ENCODE data around the gene SGCD. TPM values are rescaled to one million over a fixed set of nuclear protein-coding genes. Genes with fewer than 3 reads are reported as not detected.

SGCD gene
- total RNA-seq, 4 donors from 2014 or later: 0.53 to 2.3 (median 1.2) TPM

DNA sequence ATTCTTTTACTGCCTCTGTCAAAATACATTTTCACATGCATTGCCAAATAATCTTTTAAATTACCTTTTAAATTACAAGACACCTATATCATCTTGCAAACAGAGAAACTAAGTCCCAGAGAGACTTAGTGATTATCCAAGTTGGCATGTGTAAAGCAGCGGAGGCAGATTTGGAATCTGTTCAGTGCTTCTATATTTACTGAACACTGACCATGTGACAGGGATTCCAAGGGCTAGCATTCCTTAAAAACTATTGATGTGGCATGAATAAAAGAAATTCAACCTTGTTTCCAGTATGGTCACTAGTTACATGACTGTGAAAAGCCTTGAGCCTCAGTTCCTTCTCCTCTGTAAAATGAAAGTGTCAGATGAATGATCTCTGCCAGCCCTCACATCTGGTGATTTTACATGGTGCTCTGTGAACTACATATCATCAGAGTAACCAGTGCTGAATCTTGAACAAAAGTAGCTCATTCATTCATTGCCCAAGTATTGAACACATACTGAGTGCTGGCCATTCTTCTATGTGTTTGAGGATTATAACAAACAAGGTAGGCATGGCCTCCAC is 451.3 kb downstream of the SGCD start:
- WGBS, 2 donors: 89 to 90% methylated on average over 1 of the region's 1 CpG
- TF ChIP-seq POLR2A (IDR thresholded peaks at IDR 0.05): no peak
- TF ChIP-seq, protein P1, sequence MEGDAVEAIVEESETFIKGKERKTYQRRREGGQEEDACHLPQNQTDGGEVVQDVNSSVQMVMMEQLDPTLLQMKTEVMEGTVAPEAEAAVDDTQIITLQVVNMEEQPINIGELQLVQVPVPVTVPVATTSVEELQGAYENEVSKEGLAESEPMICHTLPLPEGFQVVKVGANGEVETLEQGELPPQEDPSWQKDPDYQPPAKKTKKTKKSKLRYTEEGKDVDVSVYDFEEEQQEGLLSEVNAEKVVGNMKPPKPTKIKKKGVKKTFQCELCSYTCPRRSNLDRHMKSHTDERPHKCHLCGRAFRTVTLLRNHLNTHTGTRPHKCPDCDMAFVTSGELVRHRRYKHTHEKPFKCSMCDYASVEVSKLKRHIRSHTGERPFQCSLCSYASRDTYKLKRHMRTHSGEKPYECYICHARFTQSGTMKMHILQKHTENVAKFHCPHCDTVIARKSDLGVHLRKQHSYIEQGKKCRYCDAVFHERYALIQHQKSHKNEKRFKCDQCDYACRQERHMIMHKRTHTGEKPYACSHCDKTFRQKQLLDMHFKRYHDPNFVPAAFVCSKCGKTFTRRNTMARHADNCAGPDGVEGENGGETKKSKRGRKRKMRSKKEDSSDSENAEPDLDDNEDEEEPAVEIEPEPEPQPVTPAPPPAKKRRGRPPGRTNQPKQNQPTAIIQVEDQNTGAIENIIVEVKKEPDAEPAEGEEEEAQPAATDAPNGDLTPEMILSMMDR (IDR thresholded peaks at IDR 0.05): no peak
- no peak overlapping the region for H3K4me3 ChIP-seq (ENCODE audit: low read depth, poor library complexity, severe bottlenecking)
- no peak for DNase-seq (ENCODE audit: low spot score in 2 of 2)
- intact Hi-C loops (cut with DNase I; ENCODE audit: low total_unique reads): no loop called here

DNA sequence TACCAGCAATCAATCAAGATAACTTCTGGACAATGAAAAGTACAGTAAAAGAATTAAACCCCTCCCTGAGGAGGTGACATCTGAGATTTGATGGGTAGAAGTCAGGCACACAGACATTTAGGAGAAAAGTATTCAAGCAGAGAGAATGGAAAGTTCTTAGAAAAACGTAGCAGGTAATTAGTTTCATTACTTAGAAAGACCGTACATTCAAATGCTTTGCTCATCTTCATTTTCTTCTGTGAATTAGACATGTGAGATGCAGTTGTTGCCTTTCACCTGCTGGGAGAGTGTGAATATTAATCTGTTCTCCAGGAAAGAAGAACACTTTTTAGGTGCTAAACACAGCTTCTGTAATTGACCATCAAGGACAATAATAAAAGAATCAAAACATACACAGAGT is 451.8 kb downstream of the SGCD start:
- TF ChIP-seq, protein P1 (IDR thresholded peaks at IDR 0.05): no peak
- TF ChIP-seq POLR2A (IDR thresholded peaks at IDR 0.05): no peak
- intact Hi-C loops (cut with DNase I; ENCODE audit: low total_unique reads): no loop called here
- WGBS, 2 donors: 81 to 87% methylated on average over 2 of the region's 2 CpGs
- no peak overlapping the region for H3K4me3 ChIP-seq (ENCODE audit: low read depth, poor library complexity, severe bottlenecking)
- DNase-seq (ENCODE audit: low spot score in 2 of 2): no peak

DNA sequence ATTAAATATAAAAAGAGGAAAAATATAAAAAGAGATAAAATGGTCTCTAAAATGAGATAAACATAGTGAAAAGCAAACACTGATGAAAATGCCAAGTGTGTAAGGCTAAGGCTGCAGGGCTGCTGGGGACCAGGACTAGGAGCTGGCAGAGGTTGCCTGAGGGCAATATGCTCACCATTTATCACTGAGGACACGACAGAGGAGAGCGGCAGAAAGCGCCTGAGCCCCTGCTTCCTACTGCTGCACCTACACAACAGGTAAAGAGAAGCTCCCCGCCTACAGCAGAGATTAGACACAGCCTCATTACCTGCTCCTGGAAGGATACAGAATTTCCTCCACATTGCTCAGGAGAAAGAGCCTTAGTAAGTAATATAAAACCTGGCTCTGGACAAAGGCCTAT is 452.5 kb downstream of the SGCD start:
- WGBS, 2 donors: 50 to 69% methylated on average over 4 of the region's 4 CpGs
- no peak for DNase-seq (ENCODE audit: low spot score in 2 of 2)
- no peak for TF ChIP-seq POLR2A (IDR thresholded peaks at IDR 0.05)
- intact Hi-C loops (cut with DNase I; ENCODE audit: low total_unique reads): no loop called here
- H3K4me3 ChIP-seq (ENCODE audit: low read depth, poor library complexity, severe bottlenecking): no peak overlapping the region

DNA sequence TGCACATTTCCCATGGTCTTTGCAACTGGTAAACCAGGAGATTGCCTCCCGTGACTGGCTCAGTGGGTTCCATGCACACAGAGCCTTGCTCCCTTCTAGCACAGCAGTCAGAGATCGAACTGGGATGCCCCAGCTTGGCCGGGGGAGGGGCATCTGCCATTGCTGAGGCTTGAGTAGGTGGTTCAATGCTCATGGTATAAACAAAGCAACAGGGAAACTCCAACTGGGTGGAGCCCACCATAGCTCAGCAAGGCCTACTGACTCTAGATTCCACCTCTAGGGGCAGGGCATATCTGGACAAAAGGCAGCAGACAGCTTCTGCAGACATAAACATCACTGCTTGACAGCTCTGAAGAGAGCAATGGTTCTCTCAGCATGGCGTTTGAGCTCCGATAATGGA is 456.1 kb downstream of the SGCD start:
- no peak for DNase-seq (ENCODE audit: low spot score in 2 of 2)
- intact Hi-C loops (cut with DNase I; ENCODE audit: low total_unique reads): no loop called here
- WGBS, 2 donors: 91 to 93% methylated on average over 5 of the region's 5 CpGs
- H3K4me3 ChIP-seq (ENCODE audit: low read depth, poor library complexity, severe bottlenecking): no peak overlapping the region
- TF ChIP-seq, protein P1 (IDR thresholded peaks at IDR 0.05): no peak
- TF ChIP-seq POLR2A (IDR thresholded peaks at IDR 0.05): no peak

DNA sequence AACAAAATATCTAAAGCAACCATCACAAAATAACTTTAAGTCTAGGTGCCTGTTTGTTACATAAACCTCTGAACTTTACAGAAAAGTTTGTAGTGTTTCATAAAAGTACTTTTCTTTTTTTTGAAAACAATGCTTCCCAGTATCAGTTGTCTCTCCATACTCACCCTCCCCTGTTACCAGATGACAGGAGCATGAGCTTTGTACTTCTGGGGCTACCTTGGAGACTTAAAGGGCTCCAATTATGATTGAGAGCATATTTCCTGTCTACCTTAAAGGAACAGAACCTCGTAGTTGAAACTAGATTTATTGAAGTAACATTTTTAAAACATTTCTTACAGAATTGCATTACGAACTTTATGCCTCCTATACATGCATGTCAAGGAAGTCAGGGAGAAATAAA is 467.7 kb downstream of the SGCD start:
- H3K4me3 ChIP-seq (ENCODE audit: low read depth, poor library complexity, severe bottlenecking): no peak overlapping the region
- TF ChIP-seq POLR2A (IDR thresholded peaks at IDR 0.05): no peak
- TF ChIP-seq, protein P1 (IDR thresholded peaks at IDR 0.05): no peak
- no peak for DNase-seq (ENCODE audit: low spot score in 2 of 2)
- 33 to 42% methylated on average over 2 of the region's 2 CpGs for WGBS, 2 donors
- intact Hi-C loops (cut with DNase I; ENCODE audit: low total_unique reads): no loop called here

DNA sequence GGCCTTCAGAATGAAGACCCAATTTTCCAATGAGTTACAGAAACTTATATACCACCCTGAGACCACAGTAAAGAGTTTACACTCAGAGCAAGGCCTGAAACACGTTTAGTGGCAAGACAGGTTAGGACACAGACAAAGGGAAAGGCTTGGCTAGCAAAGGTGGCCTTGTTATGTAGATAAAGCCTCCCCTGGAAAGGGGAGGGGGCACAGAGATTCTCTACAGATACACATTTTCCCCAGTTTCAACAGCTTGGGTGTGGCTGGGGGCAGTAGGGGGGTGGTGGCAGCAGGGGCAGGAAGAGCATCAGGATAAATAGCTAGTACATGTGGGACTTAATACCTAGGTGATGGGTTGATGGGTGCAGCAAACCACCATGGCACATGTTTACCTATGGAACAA is 471.2 kb downstream of the SGCD start:
- WGBS, 2 donors: 47 to 55% methylated on average over 1 of the region's 1 CpG
- no peak for DNase-seq (ENCODE audit: low spot score in 2 of 2)
- intact Hi-C loops (cut with DNase I; ENCODE audit: low total_unique reads): no loop called here
- H3K4me3 ChIP-seq (ENCODE audit: low read depth, poor library complexity, severe bottlenecking): no peak overlapping the region
- TF ChIP-seq, protein P1 (IDR thresholded peaks at IDR 0.05): no peak
- TF ChIP-seq POLR2A (IDR thresholded peaks at IDR 0.05): no peak
